Caco-2 (cell line): ENCODE measurements around the gene ST6GALNAC5. TPM values are rescaled to one million over a fixed set of nuclear protein-coding genes. Genes with fewer than 3 reads are reported as not detected.

ENCODE experiments used
- BruUV-seq: library from RNA; stranded (reverse); fragments of 400-500 nt; replicated peaks from 2 replicates; lab custom pipeline; 2021; lab: Mats Ljungman, UMichigan
- CTCF ChIA-PET: fragments of 300-600 bp; sonication (Branson Sonifier 250); formaldehyde crosslinking; loops from one replicate; lab custom pipeline; 2022; ENCODE audit warnings: antibody characterized with exemption; lab: Charles Lee
- POLR2A ChIA-PET: fragments of 300-600 bp; sonication (Branson Sonifier 250); formaldehyde crosslinking; loops from one replicate; lab custom pipeline; 2022; ENCODE audit warnings: antibody characterized with exemption; lab: Charles Lee
- DNase-seq, 2 experiments: peaks; one replicate each; pipeline versions ENCODE4 v3.0.0 to v3.0.0-alpha.2; 2020 to 2022
- H3K27me3 ChIP-seq: replicated peaks from 2 replicates; pipeline ENCODE4 v1.6.0; 2011; ENCODE audit warnings: low read length; ENCODE audit not compliant: control insufficient read depth, insufficient read depth
- H3K36me3 ChIP-seq: 2 replicates; pipeline ENCODE4 v1.5.1; 2011; ENCODE audit warnings: low read length; ENCODE audit not compliant: control insufficient read depth, insufficient read depth
- H3K4me1 ChIP-seq: fragments of 250-450 bp; sonication (Bioruptor Pico); 2 replicates; pipeline ENCODE4 v1.5.1; 2020; ENCODE audit warnings: mild to moderate bottlenecking
- H3K4me3 ChIP-seq: 2 replicates; pipeline ENCODE4 v1.5.1; 2011; ENCODE audit warnings: low read depth, mild to moderate bottlenecking, control low read depth, low read length
- H3K9me3 ChIP-seq: fragments of 250-450 bp; sonication (Bioruptor Pico); 2 replicates; pipeline ENCODE4 v1.5.1; 2020; ENCODE audit warnings: mild to moderate bottlenecking, moderate library complexity
- H3K27ac Mint-ChIP-seq: one replicate; pipeline ENCODE4 v1.8.0; 2022; ENCODE audit warnings: mixed read lengths; ENCODE audit not compliant: unreplicated experiment
- H3K27me3 Mint-ChIP-seq: one replicate; pipeline ENCODE4 v1.8.0; 2022; ENCODE audit warnings: mixed read lengths; ENCODE audit not compliant: insufficient read depth, unreplicated experiment
- H3K36me3 Mint-ChIP-seq: one replicate; pipeline ENCODE4 v1.8.0; 2022; ENCODE audit warnings: mild to moderate bottlenecking, mixed read lengths; ENCODE audit not compliant: insufficient read depth, unreplicated experiment
- H3K4me1 Mint-ChIP-seq: one replicate; pipeline ENCODE4 v1.8.0; 2022; ENCODE audit warnings: low read depth, mixed read lengths; ENCODE audit not compliant: unreplicated experiment
- H3K4me3 Mint-ChIP-seq: one replicate; pipeline ENCODE4 v1.8.0; 2022; ENCODE audit warnings: mild to moderate bottlenecking, moderate library complexity, mixed read lengths; ENCODE audit not compliant: unreplicated experiment
- H3K9me3 Mint-ChIP-seq: one replicate; pipeline ENCODE4 v1.8.0; 2022; ENCODE audit warnings: mixed read lengths; ENCODE audit not compliant: unreplicated experiment
- CTCF ChIP-seq, 2 experiments: fragments of 200-600 bp in 1 of 2; IDR thresholded peaks; 1 replicate in 1 of 2; 2 replicates in 1 of 2; pipeline versions ENCODE4 v1.5.1 to v1.8.0; 2011 to 2022; ENCODE audit warnings: antibody characterized with exemption in 1 of 2, control low read depth in 1 of 2, inconsistent platforms in 1 of 2, low read depth in 1 of 2, low read length in 1 of 2, mild to moderate bottlenecking in 1 of 2, moderate library complexity in 1 of 2; ENCODE audit not compliant: insufficient read depth in 1 of 2, severe bottlenecking in 1 of 2, unreplicated experiment in 1 of 2
- intact Hi-C: fragments of 100-400 bp; cut with micrococcal nuclease; formaldehyde crosslinking; loops from one replicate; pipeline ENCODE4 v1.10.0; 2022; ENCODE audit not compliant: unreplicated experiment
- total RNA-seq: library from RNA; stranded (reverse); gene quantifications from 2 replicates; pipeline ENCODE4 v1.2.3, GENCODE V29; 2022

ST6GALNAC5 gene
- total RNA-seq, 1 experiment from 2014 or later, result 0.09 TPM

- H3K4me3 ChIP-seq, result no peak overlapping the region
- no peaks in the 10 kb centered on the region for H3K27me3 ChIP-seq
- no peaks in the 10 kb centered on the region for H3K9me3 Mint-ChIP-seq
- no peak overlapping the region for H3K4me3 Mint-ChIP-seq
- no peaks in the 10 kb centered on the region for H3K9me3 ChIP-seq
- peaks cover 9% of the 10 kb centered on the region for H3K27me3 Mint-ChIP-seq
- DNase-seq, result no peak
- ChIA-PET POLR2A (no interaction called here), CTCF (no interaction called here)
- no peaks in the 10 kb centered on the region for H3K4me1 ChIP-seq
- H3K27ac Mint-ChIP-seq, result no peak overlapping the region
- H3K36me3 ChIP-seq, result no peaks in the 10 kb centered on the region
- no peaks in the 10 kb centered on the region for H3K36me3 Mint-ChIP-seq
- no TSS peak for BruUV-seq
- intact Hi-C loops, result no loop called here
- TF ChIP-seq CTCF (IDR thresholded peaks at IDR 0.05; ENCODE audit: insufficient read depth in 1 of 2, low read depth in 1 of 2, low read length in 1 of 2, severe bottlenecking in 1 of 2, unreplicated experiment in 1 of 2), result no peak
- no peaks in the 10 kb centered on the region for H3K4me1 Mint-ChIP-seq
Observed at GRCh38 chr1:76824106-76824505, 43.2 kb upstream of the ST6GALNAC5 start.

- ChIA-PET POLR2A (no interaction called here), CTCF (no interaction called here)
- TF ChIP-seq CTCF (IDR thresholded peaks at IDR 0.05; ENCODE audit: insufficient read depth in 1 of 2, low read depth in 1 of 2, low read length in 1 of 2, severe bottlenecking in 1 of 2, unreplicated experiment in 1 of 2), result no peak
- Mint-ChIP-seq H3K9me3 (no peaks in the 10 kb centered on the region), H3K27me3 (peaks cover 9% of the 10 kb centered on the region), H3K27ac (no peak overlapping the region), H3K4me3 (no peak overlapping the region), H3K4me1 (no peaks in the 10 kb centered on the region), H3K36me3 (no peaks in the 10 kb centered on the region)
- no peak for DNase-seq
- Histone ChIP-seq H3K27me3 (no peaks in the 10 kb centered on the region), H3K4me1 (no peaks in the 10 kb centered on the region), H3K4me3 (no peak overlapping the region), H3K9me3 (no peaks in the 10 kb centered on the region), H3K36me3 (no peaks in the 10 kb centered on the region)
- intact Hi-C loops, result no loop called here
- no TSS peak for BruUV-seq
Observed at GRCh38 chr1:76826072-76826845, 41.0 kb upstream of the ST6GALNAC5 start.

GRCh38 chr1:76827066-76827465, 40.2 kb upstream of the ST6GALNAC5 start:
- CTCF ChIA-PET, result no interaction called here
- H3K9me3 Mint-ChIP-seq, result no peaks in the 10 kb centered on the region
- POLR2A ChIA-PET, result no interaction called here
- H3K4me1 Mint-ChIP-seq, result no peaks in the 10 kb centered on the region
- no peak overlapping the region for H3K4me3 Mint-ChIP-seq
- no peak for DNase-seq
- peaks cover 6% of the 10 kb centered on the region for H3K27me3 Mint-ChIP-seq
- intact Hi-C loops, result no loop called here
- no peak overlapping the region for H3K27ac Mint-ChIP-seq
- Histone ChIP-seq H3K4me1 (no peaks in the 10 kb centered on the region), H3K27me3 (no peaks in the 10 kb centered on the region), H3K36me3 (no peaks in the 10 kb centered on the region), H3K9me3 (no peaks in the 10 kb centered on the region), H3K4me3 (no peak overlapping the region)
- no peak for TF ChIP-seq CTCF (IDR thresholded peaks at IDR 0.05; ENCODE audit: insufficient read depth in 1 of 2, low read depth in 1 of 2, low read length in 1 of 2, severe bottlenecking in 1 of 2, unreplicated experiment in 1 of 2)
- no peaks in the 10 kb centered on the region for H3K36me3 Mint-ChIP-seq
- no TSS peak for BruUV-seq
